Kidney (tissue), 14 donors: ENCODE data around the gene TBC1D1. TPM values are rescaled to one million over a fixed set of nuclear protein-coding genes. Genes with fewer than 3 reads are reported as not detected.

ENCODE experiments used
- DNase-seq, 5 donors: peaks; one replicate each; pipeline ENCODE4 v3.0.0-alpha.2; 2013 to 2020
- FAIRE-seq: peaks from 2 replicates; lab custom pipeline; 2012; peaks lifted over from hg19 to GRCh38; lab: Jason Lieb, UNC
- H3K27ac ChIP-seq, 2 donors: one replicate each; pipeline ENCODE4 v1.7.0; 2013; ENCODE audit warnings: low read depth in 2 of 2, low read length in 2 of 2, inconsistent platforms in 1 of 2
- H3K27me3 ChIP-seq: one replicate; pipeline ENCODE4 v1.7.1; 2013; ENCODE audit warnings: low read length, inconsistent platforms; ENCODE audit not compliant: control insufficient read depth, insufficient read depth
- H3K36me3 ChIP-seq, 3 donors: one replicate each; pipeline versions ENCODE4 v1.7.0 to v1.7.1; 2013; ENCODE audit warnings: low read length in 3 of 3, control low read depth in 1 of 3, inconsistent platforms in 1 of 3; ENCODE audit not compliant: insufficient read depth in 3 of 3, control insufficient read depth in 2 of 3
- H3K4me1 ChIP-seq, 3 donors: one replicate each; pipeline versions ENCODE4 v1.7.0 to v1.7.1; 2013; ENCODE audit warnings: low read length in 3 of 3, inconsistent platforms in 1 of 3, low read depth in 1 of 3; ENCODE audit not compliant: control insufficient read depth in 2 of 3, insufficient read depth in 2 of 3
- H3K4me3 ChIP-seq, 3 donors: one replicate each; pipeline versions ENCODE4 v1.7.0 to v1.8.1; 2013; ENCODE audit warnings: low read length in 3 of 3, control low read depth in 1 of 3, inconsistent platforms in 1 of 3
- H3K9ac ChIP-seq, 3 donors: one replicate each; pipeline versions ENCODE4 v1.7.0 to v1.7.1; 2013; ENCODE audit warnings: low read length in 3 of 3, control low read depth in 1 of 3, inconsistent platforms in 1 of 3
- H3K9me3 ChIP-seq, 3 donors: one replicate each; pipeline versions ENCODE4 v1.7.0 to v1.7.1; 2013; ENCODE audit warnings: low read length in 3 of 3, control low read depth in 1 of 3, inconsistent platforms in 1 of 3; ENCODE audit not compliant: control insufficient read depth in 2 of 3, insufficient read depth in 1 of 3
- CTCF ChIP-seq: IDR thresholded peaks from 3 replicates; pipeline ENCODE4 v1.5.1; 2012; ENCODE audit warnings: mild to moderate bottlenecking, moderate library complexity, borderline replicate concordance; ENCODE audit not compliant: insufficient read depth; ENCODE audit errors: extremely low read depth
- intact Hi-C: fragments of 100-400 bp; cut with DNase I; formaldehyde crosslinking; loops from one replicate; pipeline ENCODE4 v1.11.1; 2022
- polyA plus RNA-seq: library from polyadenylated mRNA; stranded (reverse); fragments of 350-450 nt; fragmentation: Illumina TruSeq; extraction: RNeasy Lipid Tissue Mini Kit (QIAGEN cat#74804); gene quantifications from one replicate; pipeline ENCODE4 v1.2.3, GENCODE V29; 2014; ENCODE audit warnings: low read depth, low replicate concordance; ENCODE audit not compliant: insufficient read depth
- total RNA-seq: library from RNA; stranded (reverse); fragmentation: NEBNext Ultra II Directional; extraction: Animal tissue kit (Norgen Biotek cat#: 25700); gene quantifications from one replicate; pipeline ENCODE4 v1.2.1, GENCODE V29; 2021
- donor health status: control.
- donor health status: control.
- donor health status: control.
- donor health status: control.
- donor health status: control.
- donor health status: DM: yes; HTN: yes; CAD: no.
- donor health status: Normal renal cell carcinoma (clear cell type).

The TBC1D1 gene
- total and polyA plus RNA-seq, 2 donors from 2014 or later = 170 to 182 TPM

GRCh38 chr4:37995299-37995821 lies 104.5 kb downstream of the TBC1D1 start:
- Histone ChIP-seq H3K9me3 (no peaks in the 10 kb centered on the region), H3K36me3 (no peaks in the 10 kb centered on the region), H3K9ac (peak overlapping the region in 1 of 3 donors; percentile 47), H3K4me1 (peaks cover 2 to 45% (median 33%) of the 10 kb centered on the region in 3 donors), H3K27ac (peak overlapping the region; percentile 43 to 58), H3K27me3 (no peaks in the 10 kb centered on the region), H3K4me3 (no peak overlapping the region)
- DNase-seq (no peak), FAIRE-seq (no peak)
- no peak for TF ChIP-seq CTCF
- intact Hi-C loops = no loop called here

GRCh38 chr4:37995981-37996775 lies 105.3 kb downstream of the TBC1D1 start:
- Histone ChIP-seq H3K9me3 (no peaks in the 10 kb centered on the region), H3K27me3 (no peaks in the 10 kb centered on the region), H3K4me3 (no peak overlapping the region), H3K4me1 (peaks cover 0 to 38% (median 29%) of the 10 kb centered on the region in 3 donors), H3K9ac (no peak overlapping the region), H3K27ac (peak overlapping the region; percentile 34 to 58), H3K36me3 (no peaks in the 10 kb centered on the region)
- FAIRE-seq (no peak), DNase-seq (peak in 1 of 5 donors; percentile 60)
- TF ChIP-seq CTCF = no peak
- intact Hi-C loops = no loop called here

GRCh38 chr4:37998226-37998625 lies 107.3 kb downstream of the TBC1D1 start:
- FAIRE-seq = no peak
- Histone ChIP-seq H3K4me1 (peaks cover 0 to 42% (median 24%) of the 10 kb centered on the region in 3 donors), H3K9me3 (no peaks in the 10 kb centered on the region), H3K27ac (peak overlapping the region in 1 of 2 donors; percentile 28), H3K36me3 (no peaks in the 10 kb centered on the region), H3K27me3 (no peaks in the 10 kb centered on the region), H3K4me3 (no peak overlapping the region), H3K9ac (peak overlapping the region in 1 of 3 donors; percentile 28)
- DNase-seq = no peak
- TF ChIP-seq CTCF = no peak
- intact Hi-C loops = no loop called here
